GM19025 (cell line): ENCODE results near the gene NAXE.
"Not testable (repeated sequence)": the region's sequence is repeated elsewhere in the genome, so short reads cannot be mapped to it uniquely, and the experiment has no call there.

Source experiments
- ATAC-seq: cut with Tn5 transposase; IDR thresholded peaks from one replicate; pipeline ENCODE4 v1.9.1; 2021; ENCODE audit warnings: mild to moderate bottlenecking, low read depth, moderate library complexity; ENCODE audit not compliant: unreplicated experiment

Gene NAXE

GRCh38 chr1:156592158-156592909 lies 758 bp downstream of the NAXE start:
- ATAC-seq, result no peak

DNA sequence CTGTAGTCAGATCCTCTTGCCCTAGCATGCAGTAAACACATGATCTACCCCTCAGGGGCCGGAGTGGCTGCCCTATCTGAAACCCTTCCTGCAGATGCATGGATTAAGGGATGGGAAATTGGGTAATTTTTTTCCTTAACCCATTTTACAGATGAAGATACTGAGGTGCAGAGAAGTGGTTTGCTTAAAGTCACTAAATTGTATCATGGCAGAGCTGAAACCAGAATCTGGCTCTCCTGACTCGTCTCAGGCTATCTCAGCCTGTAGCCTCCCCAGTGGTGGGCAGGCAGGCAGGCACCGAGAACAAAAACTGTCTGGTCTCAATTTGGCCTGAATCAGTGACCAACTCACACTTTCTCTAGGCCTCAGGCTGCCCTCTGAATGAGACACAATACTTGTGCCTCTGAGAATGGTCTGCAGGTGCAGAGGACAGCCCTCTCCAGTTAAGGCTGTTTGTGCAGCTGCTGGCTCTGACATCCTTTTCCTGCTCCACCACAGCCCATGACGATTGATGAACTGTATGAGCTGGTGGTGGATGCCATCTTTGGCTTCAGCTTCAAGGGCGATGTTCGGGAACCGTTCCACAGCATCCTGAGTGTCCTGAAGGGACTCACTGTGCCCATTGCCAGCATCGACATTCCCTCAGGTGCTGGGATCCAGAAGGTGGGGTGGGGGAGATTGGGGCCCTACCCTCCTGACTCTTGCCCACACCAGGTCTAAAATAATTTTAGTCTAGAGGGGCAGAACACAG lies 1.5 kb downstream of the NAXE start:
- no peak for ATAC-seq

- no peak for ATAC-seq
Observed at GRCh38 chr1:156593661-156593989, 2.0 kb downstream of the NAXE start.

- no peak for ATAC-seq
Observed at GRCh38 chr1:156594190-156594589, 2.6 kb downstream of the NAXE start.

DNA sequence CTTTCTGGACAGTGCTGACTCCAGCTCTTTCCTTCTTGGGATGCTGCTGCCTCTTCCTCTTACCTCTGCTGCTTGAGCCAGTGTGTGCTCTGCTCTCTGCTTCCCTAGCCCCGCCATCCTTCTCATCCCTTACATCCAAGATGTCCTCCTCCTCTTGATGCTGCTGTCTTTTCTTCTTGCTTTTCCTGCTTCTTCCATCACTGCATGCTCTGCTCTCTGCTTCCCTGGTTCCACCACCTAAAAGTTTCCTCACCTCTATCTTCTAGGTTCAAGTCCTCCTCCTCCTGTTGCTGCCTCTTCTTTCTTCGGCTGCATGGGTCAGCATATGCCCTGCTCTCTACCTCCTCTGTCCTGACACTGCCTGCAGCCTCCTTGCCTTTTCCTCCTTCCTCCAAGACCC lies 3.4 kb downstream of the NAXE start:
- ATAC-seq, result no peak

- ATAC-seq, result no peak
Observed at GRCh38 chr1:156596426-156596825, 4.8 kb downstream of the NAXE start.

DNA sequence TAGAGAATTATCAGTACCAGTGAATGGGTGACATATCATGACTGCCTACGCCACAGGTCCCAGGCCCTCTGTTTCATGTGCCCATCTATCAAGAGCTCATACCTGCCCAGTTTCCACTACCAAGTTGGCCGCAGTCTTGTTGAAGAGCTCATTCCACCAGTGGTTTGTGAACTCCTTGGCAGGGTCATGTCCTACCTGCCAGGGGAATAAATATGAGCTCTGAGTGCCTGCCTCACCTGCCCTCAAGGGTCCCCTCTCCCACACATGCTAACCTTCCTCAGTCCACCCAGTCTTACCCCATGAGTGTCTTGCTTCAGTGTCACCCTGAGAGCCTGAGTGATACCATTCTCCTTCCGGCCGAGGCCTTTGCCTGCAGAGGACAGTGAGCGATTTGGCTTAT lies 6.5 kb downstream of the NAXE start:
- ATAC-seq, result no peak

DNA sequence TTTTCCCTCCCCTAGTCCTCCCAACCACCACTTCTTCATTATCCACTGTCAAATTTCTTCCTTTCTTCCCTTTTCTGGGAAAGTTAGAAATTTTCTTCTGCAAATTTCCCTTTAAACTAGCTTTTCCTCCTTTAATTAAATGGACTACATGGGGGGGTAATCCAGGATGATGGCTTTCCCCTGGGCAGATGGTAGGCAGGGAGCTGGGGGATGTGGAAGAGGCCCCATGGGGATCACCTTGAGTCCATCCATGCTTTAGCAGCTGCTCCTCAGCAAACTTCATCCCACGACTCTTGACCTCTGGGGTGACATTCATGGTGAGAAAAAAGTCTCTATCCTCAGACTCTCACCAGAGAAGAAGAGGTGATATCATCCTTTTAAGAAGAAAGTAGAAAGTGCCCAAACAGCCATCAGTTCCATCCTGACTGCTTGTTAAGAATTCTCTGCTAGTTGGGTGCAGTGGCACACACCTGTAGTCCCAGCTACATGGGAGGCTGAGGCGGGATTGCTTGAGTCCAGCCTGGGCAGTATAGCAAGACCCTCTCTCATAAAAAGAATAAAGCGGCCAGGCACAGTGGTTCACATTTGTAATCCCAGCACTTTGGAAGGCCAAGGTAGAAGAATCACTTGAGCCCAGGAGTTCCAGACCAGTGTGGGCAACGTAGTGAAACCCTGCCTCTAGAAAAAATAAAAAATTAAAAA lies 7.3 kb downstream of the NAXE start:
- no peak for ATAC-seq

GRCh38 chr1:156599811-156600210 lies 8.2 kb downstream of the NAXE start:
- peak; percentile 53 for ATAC-seq

- ATAC-seq, result no peak
Observed at GRCh38 chr1:156600733-156601121, 9.2 kb downstream of the NAXE start.

GRCh38 chr1:156601122-156601830 lies 9.7 kb downstream of the NAXE start, which contains the start of gene GPATCH4:
Gene GPATCH4, minus strand, starts transcription at chr1:156601479.
- ATAC-seq, result peak; percentile 50

DNA sequence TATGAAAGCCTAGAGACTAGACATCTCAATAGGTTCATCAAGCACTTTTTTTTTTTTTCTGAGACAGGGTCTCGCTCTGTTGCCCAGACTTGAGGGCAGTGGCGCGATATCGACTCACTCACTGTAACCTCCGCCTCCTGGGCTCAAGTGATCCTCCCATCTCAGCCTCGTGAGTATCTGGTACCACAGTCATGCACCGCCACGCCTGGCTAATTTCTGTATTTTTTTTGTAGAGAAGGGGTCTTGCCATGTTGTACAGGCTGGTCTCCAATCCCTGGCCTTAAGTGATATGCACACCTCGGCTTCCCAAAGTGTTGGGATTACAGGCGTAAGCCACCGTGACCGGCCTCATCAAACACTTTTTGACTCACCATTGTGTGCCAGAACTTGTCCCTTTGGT lies 10.3 kb downstream of the NAXE start:
- no peak for ATAC-seq

DNA sequence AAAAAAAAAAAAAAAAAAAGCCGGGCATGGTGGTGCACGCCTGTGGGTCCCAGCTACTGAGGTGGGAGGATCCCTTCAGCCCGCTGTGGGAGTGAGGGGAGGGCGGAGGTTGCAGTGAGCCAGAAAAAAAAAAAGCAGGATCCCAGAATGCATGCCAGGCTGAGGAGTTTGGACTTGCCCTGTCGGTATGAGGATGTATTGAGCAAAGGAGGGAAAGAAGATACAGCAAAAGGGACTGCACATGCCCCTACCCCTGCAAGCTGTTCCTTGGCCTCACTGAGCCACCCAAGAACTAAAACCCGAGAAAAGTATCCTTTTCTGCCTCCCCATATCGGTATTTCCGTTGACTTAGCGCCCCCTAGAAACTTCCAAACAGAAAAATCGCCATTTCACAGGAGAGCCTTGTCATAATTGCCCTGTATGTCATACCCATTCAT lies 11.0 kb downstream of the NAXE start:
- ATAC-seq, result no peak

- ATAC-seq, result not testable (repeated sequence)
Observed at GRCh38 chr1:156607344-156607743, 15.8 kb downstream of the NAXE start.

DNA sequence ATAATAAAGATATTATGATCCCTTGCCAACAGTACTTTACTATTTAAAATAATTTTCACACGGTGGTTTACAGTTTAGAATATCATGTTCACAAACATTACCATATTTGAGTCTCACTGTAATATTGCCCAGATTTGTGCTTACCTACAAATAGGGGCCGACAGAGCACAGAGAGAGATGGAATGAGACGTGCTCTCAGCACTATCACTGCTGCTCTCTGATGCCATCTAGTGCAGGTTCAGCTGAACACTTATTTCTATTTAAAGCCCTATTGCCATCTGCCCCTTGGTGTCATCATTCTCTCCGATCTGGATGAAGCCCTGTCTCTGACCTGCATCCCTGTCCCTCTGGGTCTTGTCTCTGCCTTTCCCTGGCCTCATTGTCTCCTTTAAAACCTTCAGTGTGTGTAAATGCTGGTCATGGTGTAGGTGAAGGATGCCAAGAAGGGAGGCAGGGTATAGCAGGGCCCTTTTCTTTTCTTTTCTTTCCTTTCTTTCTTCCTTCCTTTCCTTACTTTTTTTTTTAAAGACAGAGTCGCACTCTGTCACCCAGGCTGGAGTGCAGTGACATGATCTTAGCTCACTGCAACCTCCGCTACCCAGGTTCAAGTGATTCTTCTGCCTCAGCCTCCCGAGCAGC lies 16.6 kb downstream of the NAXE start:
- no peak for ATAC-seq

- ATAC-seq, result no peak
Observed at GRCh38 chr1:156608981-156609380, 17.4 kb downstream of the NAXE start.

DNA sequence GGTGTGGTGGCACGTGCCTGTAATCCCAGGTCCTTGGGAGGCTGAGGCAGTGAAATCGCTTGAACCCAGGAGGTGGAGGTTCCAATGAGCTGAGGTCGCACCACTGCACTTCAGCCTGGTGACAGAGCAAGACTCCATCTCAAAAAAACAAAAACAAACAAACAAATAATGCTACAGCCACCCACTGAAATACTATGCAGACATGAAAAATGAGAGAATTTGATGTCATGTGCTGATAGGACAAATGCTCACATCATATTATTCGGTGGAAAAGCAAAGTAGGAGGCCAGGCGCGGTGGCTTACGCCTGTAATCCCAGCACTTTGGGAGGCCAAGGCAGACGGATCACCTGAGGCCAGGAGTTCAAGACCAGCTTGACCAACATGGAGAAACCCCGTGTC lies 18.5 kb downstream of the NAXE start:
- ATAC-seq, result not testable (repeated sequence)

DNA sequence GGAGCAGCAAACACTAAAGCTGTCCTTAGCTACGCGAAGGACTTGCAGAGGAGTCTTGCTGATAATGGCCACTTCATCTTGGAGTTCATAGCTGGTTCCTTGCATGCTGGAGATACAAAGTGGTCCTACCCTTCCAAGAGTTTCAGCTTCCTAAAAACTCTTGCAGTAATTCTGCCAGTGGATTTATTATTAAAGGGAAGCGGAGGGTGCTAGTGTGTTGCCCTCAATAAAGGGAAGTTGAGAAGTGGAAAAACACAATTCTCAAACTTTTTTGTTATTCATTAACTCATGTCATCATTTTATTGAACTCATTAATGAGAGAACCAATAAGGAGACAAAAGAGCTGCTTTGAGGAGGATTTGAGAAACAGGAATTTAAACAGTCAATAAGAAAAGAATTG lies 21.1 kb downstream of the NAXE start:
- ATAC-seq, result no peak

DNA sequence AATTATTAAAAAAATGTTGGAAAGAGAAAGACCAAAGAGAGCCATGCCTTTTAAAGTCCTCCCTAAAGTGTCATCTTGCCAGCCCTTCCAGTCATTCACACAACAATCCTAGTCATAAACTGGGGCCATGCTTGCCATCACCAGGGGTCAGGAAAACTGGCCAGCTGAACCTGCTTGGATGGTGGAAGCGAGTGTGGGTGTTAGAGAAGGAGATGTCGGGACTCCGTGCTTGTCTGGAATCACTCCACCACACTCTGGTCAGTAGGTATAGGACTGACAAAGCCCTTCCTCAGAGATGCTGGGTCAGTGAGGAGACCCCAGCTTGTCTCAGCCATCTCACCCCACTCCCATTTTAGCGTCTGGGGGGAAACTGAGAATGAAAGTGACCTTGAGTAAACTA lies 24.4 kb downstream of the NAXE start:
- no peak for ATAC-seq

DNA sequence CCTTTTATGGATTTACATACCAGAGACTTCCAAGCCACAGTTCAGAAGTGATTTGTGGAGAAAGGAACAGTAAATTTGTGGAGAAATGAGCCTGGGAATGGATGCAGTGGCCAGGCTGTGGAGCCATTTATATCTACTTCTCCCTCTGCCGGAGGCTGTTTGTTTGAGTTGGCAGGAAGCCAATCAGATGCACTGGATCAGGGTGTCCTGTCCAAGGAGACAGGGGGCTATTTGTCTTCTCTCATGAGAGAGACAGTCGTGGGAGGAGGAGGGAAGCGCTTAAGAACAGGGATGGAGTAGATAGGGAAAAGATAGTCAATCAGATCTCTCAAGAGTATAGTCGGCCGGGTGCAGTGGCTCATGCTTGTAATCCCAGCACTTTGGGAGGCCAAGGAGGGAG lies 24.9 kb downstream of the NAXE start:
- ATAC-seq, result no peak
